Activated CD4-positive, alpha-beta T cell treated with anti-CD3 and anti-CD28 coated beads, Interleukin-2, amount 50 U/mL, for 4 hours (primary cell): ENCODE results near the gene GGT7.
A peak's percentile ranks its signal among the peaks of the same experiment; 100 is the strongest.
"Not testable (repeated sequence)": the region's sequence is repeated elsewhere in the genome, so short reads cannot be mapped to it uniquely, and the experiment has no call there.

Source experiments
- DNase-seq, 2 experiments: peaks; one replicate each; pipeline ENCODE4 v3.0.0-alpha.2; 2020

The GGT7 gene

GRCh38 chr20:34872622-34873224 lies at the start of gene GGT7:
Gene GGT7 (minus strand): TSS chr20:34872856. CDS start chr20:34872815, 41 bp downstream.
- DNase-seq = peak; percentile 83

DNA sequence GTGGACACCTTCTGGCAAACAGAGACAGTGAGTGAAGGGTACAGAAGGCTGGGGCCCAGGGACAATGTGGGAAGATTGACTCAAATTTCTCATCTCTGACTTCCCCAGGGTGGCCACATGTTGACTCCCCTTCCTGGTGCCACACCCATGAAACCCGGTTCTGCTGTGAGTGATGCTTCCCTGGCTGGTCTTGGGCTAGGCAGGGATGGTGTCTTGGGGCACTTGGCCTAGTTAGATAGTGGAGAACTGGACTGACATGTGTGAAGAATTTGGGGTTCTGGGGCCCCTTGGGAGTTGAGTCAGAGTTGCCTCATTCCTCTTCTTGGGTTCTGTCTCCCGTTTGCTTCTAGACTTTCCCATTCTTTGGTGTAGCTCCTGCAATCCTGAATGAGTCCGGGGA lies 48.8 kb upstream of the GGT7 start:
- no peak for DNase-seq

- DNase-seq = no peak
These were observed 47.4 kb upstream of the GGT7 start for GRCh38 chr20:34920055-34920454.

DNA sequence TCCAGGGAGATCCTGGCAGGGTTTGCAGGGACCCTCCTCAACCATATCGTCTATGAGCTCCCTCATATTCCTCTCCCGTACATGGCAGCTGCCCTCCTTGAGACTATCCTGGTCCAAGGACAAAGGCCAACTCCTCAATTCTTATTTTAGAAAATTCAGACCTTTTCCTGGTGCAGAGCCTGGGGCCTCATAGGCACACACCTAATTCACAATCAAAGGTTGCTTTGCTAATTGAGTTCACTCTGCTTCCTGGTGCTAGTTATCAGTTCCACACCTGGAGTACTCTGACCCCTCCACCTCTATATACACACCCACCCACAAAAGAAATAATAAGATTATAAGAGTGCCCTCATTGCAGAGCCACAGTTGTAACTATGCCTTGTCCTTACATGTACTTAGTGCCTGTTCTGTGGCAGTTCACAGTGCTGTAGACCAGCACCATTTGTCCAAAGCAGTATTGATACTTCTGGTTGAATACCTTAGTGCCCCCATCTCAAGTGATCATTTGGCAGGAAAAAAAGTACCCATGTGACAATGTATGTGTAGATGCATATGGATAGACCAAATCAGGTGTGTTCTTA lies 44.2 kb upstream of the GGT7 start:
- DNase-seq = no peak

DNA sequence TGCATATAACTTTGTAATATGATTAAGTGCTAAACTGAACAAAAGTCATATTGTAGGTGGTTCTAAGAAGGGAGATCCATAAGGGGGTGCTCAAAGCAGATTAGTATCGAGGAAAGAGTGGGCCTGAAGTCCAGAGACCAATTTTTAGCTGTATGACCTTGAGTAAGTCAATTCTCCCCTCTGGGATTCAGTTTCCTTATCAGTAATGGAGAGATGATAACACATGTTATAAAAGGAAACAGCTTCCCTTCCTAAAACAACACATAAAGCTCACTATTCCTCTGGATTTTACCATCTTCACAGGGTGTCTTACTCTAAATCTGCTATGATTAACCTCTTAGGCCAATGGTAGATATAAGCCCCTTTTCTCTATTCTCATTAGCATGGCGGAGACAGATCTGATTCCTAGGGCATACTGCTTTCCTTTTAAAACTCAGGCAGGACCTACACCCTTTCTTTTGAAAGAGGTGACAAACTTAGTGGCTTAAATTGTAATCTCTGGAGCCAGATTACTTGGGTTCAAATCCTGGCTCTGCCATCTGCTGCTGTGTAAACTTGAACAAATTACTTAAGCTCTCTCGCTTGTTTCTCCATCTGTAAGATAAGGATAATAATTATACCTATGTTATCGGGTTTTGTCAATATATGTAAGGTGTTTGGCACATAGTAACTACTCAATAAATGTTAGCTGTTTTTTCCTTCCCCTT lies 43.2 kb upstream of the GGT7 start:
- DNase-seq = no peak

GRCh38 chr20:34915131-34915530 lies 42.5 kb upstream of the GGT7 start:
- DNase-seq = no peak

DNA sequence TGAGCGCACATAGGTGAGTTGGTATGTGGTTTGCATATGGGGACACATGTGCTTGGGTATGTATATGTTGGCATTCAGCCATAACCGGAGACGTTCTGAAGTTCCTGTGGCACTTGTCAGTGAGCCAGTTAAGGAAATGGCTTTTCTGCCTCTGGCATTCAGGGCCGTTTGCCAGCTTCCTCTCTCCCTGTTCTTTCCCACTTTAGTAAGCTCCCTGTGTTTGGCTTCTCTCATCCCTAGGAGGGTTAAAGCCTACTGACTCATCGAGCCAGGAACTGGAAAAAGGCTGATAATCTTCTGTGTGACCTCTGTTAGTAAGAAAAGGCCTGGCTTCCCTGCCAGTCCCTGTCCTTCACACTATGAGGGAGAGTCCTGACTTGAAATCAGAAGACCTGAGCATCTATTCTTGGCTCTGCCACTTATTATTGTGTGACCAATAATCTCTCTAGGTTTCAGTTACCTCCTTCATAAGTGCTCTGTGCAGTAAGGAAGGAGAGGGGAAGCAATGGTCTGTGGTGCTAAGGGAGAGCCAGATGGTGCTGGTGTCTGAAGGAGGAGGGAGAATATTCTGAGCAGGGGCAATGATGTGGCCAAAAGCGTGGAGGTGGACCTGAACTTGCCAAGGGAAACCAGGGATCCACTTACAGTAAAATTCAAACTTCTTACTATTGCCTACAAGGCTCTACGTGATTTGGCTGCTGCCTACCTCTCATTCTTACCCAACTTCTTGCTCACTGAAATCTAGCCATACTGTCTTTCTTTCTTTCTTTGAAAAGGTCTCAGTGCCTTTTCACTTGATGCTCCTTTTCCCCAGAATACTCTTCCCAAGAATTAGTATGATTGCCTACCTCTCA lies 35.2 kb upstream of the GGT7 start:
- no peak for DNase-seq

GRCh38 chr20:34904202-34904621 lies 31.6 kb upstream of the GGT7 start:
- DNase-seq = no peak

GRCh38 chr20:34898731-34899130 lies 26.1 kb upstream of the GGT7 start:
- DNase-seq = not testable (repeated sequence)

GRCh38 chr20:34898129-34898528 lies 25.5 kb upstream of the GGT7 start:
- not testable (repeated sequence) for DNase-seq

DNA sequence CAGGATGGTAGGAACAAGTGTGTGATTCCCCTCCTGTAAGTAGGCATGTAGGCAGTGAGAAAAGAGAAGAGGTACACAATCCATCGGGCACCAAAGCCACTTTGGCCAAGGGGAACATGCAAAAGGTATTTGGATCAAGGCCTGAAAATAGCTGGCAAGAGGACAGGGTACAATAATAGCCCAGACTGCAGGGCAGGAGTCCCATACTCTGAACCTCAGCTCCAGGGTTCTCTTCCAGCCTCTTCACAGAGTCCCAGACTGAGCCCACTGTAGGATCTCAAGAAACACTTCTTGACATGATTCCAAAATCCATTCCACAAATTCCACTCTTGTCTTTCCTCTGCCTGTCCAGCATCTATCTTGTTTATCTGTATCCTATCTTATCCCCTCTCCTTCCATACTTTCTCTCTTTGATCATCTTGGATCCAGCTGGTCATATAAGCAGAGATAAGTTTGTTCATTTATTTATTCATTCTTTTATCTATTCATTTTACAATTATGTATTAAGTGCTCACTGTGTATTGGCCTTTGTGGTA lies 23.5 kb upstream of the GGT7 start:
- no peak for DNase-seq

DNA sequence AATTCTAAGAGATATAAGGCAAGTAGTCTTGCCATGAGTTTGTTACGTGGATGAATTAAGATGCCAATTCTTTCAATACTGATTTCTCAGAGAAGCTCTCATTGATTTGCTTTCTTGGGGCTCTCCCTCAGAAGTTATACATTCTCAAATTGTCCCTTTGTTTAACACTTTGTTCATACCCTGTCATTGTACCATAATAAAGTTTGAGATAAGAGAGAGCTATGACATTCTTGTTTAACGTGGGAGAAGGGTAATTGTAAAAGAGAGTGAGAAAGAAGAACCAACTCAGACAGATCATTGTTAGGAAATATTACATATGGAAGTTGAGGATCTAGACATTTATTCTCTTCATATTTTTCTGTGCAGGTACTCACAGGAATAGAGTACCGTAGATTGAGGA lies 22.8 kb upstream of the GGT7 start:
- no peak for DNase-seq

GRCh38 chr20:34894723-34895122 lies 22.1 kb upstream of the GGT7 start:
- no peak for DNase-seq

- no peak for DNase-seq
These were observed 20.0 kb upstream of the GGT7 start for GRCh38 chr20:34892671-34893070.

GRCh38 chr20:34891166-34892062 lies 18.8 kb upstream of the GGT7 start:
- DNase-seq = peak in 1 of 2 experiments; percentile 14

GRCh38 chr20:34888468-34888867 lies 15.8 kb upstream of the GGT7 start:
- DNase-seq = no peak

GRCh38 chr20:34887023-34887422 lies 14.4 kb upstream of the GGT7 start:
- DNase-seq = no peak

DNA sequence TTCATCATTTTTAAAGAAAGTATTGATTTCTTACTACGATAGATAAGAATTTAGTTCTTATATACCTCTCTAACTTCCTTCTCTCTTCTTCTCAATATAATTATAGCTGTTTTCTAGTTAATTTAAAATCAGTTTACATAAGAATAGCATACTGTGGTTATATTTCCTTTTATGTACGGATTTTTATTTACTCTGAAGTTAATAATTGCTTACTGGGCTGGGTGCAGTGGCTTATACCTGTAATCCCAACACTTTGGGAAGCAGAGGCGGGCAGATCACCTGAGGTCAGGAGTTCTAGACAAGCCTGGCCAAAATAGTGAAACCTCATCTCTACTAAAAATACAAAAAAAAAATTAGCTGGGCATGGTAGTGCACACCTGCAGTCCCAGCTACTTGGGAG lies 13.5 kb upstream of the GGT7 start:
- DNase-seq = no peak

DNA sequence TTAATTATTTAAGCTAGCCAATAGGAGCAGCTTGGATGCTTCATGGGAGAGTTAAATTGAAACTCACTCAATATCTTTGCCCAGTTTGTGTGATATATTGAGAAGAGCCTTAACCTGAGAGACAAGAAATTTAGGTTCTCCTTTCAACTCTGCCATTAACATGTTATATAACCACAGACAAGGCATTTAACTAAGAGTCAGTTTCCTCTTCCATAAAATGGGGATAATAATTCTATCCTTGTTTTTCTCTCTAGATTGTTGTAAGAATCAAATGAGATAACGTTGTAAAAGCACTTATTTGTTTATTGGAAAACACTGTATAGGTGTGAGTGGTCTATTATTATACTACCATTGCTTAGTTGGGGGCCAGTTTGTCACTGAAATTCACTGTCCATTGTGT lies 11.6 kb upstream of the GGT7 start:
- no peak for DNase-seq

GRCh38 chr20:34883809-34884208 lies 11.2 kb upstream of the GGT7 start:
- no peak for DNase-seq

GRCh38 chr20:34883087-34883688 lies 10.5 kb upstream of the GGT7 start:
- no peak for DNase-seq

- no peak for DNase-seq
These were observed 9.0 kb upstream of the GGT7 start for GRCh38 chr20:34881689-34882088.
